NT2/D1 (cell line): ENCODE results near the gene CYSRT1.

Source experiments
- SUZ12 ChIP-seq: IDR thresholded peaks from 2 replicates; pipeline ENCODE4 v1.6.1; 2011; ENCODE audit not compliant: insufficient read length, insufficient read depth; ENCODE audit errors: extremely low read depth
- YY1 ChIP-seq: IDR thresholded peaks from 2 replicates; pipeline ENCODE4 v1.6.1; 2011; ENCODE audit not compliant: insufficient read length, insufficient read depth

DNA sequence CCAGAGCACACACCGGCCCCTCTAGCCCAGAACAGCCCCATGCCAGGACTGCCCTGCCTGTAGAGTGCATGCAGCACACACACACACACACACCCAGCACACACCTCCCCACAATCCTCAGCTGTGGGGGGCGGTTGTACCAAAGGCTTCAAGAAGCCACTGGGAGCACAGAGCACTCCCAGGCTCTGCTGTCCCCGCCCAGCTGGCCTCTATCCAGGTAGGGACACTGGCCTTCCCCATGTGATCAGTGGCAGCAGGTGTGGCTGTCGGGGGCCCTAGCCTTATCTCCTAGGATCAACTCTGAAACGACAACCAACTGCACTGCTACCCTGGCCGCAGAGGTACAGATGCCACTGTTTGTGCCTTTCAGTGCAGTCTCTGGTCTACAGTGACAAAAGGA, 38.6 kb upstream of the CYSRT1 start:
- TF ChIP-seq YY1 (no peak), SUZ12 (no peak)
